NCI-H748 (cell line): ENCODE results near the gene RBM11.
A peak's percentile ranks its signal among the peaks of the same experiment; 100 is the strongest.

Experiments
- DNase-seq: peaks from one replicate; lab custom pipeline; 2025; ENCODE audit not compliant: unreplicated experiment; lab: John Stamatoyannopoulos, UW

Gene RBM11

GRCh38 chr21:14215971-14216641 is at the start of gene RBM11:
RBM11 (plus strand) TSS chr21:14216157; CDS start chr21:14216187, 30 bp downstream.
- DNase-seq = peak; percentile 75

- peak; percentile 10 for DNase-seq
These were observed 49.3 kb upstream of the RBM11 start for GRCh38 chr21:14166463-14167223.

GRCh38 chr21:14206222-14206621 is 9.7 kb upstream of the RBM11 start:
- DNase-seq = no peak

- no peak for DNase-seq
These were observed 5.2 kb upstream of the RBM11 start, which contains the start of gene LIPI for GRCh38 chr21:14210738-14211137. LIPI (minus strand) TSS chr21:14210955; CDS start chr21:14210845, 110 bp downstream.

GRCh38 chr21:14213164-14213563 is 2.8 kb upstream of the RBM11 start:
- DNase-seq = no peak

GRCh38 chr21:14223365-14223764 is 7.4 kb downstream of the RBM11 start:
- DNase-seq = no peak

GRCh38 chr21:14229399-14229798 is 13.4 kb downstream of the RBM11 start:
- no peak for DNase-seq

- no peak for DNase-seq
These were observed 19.1 kb downstream of the RBM11 start for GRCh38 chr21:14235101-14235500.

- no peak for DNase-seq
These were observed 20.2 kb downstream of the RBM11 start for GRCh38 chr21:14236180-14236579.

- DNase-seq = no peak
These were observed 23.3 kb downstream of the RBM11 start for GRCh38 chr21:14239281-14239680.

- DNase-seq = no peak
These were observed 25.3 kb downstream of the RBM11 start for GRCh38 chr21:14241297-14241696.

- DNase-seq = no peak
These were observed 27.5 kb downstream of the RBM11 start for GRCh38 chr21:14243461-14243860.

GRCh38 chr21:14243874-14244273 is 27.9 kb downstream of the RBM11 start:
- no peak for DNase-seq

GRCh38 chr21:14244911-14245310 is 29.0 kb downstream of the RBM11 start:
- DNase-seq = no peak

GRCh38 chr21:14245711-14246110 is 29.8 kb downstream of the RBM11 start:
- DNase-seq = no peak

- DNase-seq = no peak
These were observed 35.4 kb downstream of the RBM11 start for GRCh38 chr21:14251336-14251735.

GRCh38 chr21:14259747-14260146 is 43.8 kb downstream of the RBM11 start:
- peak; percentile 50 for DNase-seq

- DNase-seq = no peak
These were observed 44.3 kb downstream of the RBM11 start for GRCh38 chr21:14260174-14260764.

GRCh38 chr21:14262039-14262438 is 46.1 kb downstream of the RBM11 start:
- no peak for DNase-seq

- no peak for DNase-seq
These were observed 47.9 kb downstream of the RBM11 start for GRCh38 chr21:14263879-14264278.

- DNase-seq = no peak
These were observed 49.1 kb downstream of the RBM11 start for GRCh38 chr21:14265023-14265422.

GRCh38 chr21:14267076-14267475 is 51.1 kb downstream of the RBM11 start:
- DNase-seq = no peak
